Endothelial cell (in vitro differentiated cells): ENCODE results near the gene OLFM1. TPM values are rescaled to one million over a fixed set of nuclear protein-coding genes. Genes with fewer than 3 reads are reported as not detected.

Experiments
- DNase-seq: peaks from one replicate; pipeline ENCODE4 v3.0.0; 2021; ENCODE audit warnings: low spot score
- H3K27ac Mint-ChIP-seq: one replicate; pipeline ENCODE4 v1.8.0; 2021; ENCODE audit warnings: mixed read lengths, inconsistent platforms; ENCODE audit not compliant: unreplicated experiment
- H3K27me3 Mint-ChIP-seq: one replicate; pipeline ENCODE4 v1.8.0; 2021; ENCODE audit warnings: mild to moderate bottlenecking, moderate library complexity, mixed read lengths, inconsistent platforms; ENCODE audit not compliant: unreplicated experiment
- H3K36me3 Mint-ChIP-seq: one replicate; pipeline ENCODE4 v1.8.0; 2021; ENCODE audit warnings: mild to moderate bottlenecking, low read depth, mixed read lengths, inconsistent platforms; ENCODE audit not compliant: unreplicated experiment
- H3K4me1 Mint-ChIP-seq: one replicate; pipeline ENCODE4 v1.8.0; 2021; ENCODE audit warnings: mild to moderate bottlenecking, mixed read lengths, inconsistent platforms; ENCODE audit not compliant: unreplicated experiment
- H3K4me3 Mint-ChIP-seq: one replicate; pipeline ENCODE4 v1.8.0; 2021; ENCODE audit warnings: mild to moderate bottlenecking, mixed read lengths, inconsistent platforms; ENCODE audit not compliant: unreplicated experiment
- H3K9me3 Mint-ChIP-seq: one replicate; pipeline ENCODE4 v1.8.0; 2021; ENCODE audit warnings: mixed read lengths, inconsistent platforms; ENCODE audit not compliant: unreplicated experiment
- total RNA-seq: library from RNA; stranded (reverse); fragmentation: NEBNext Ultra II Directional; extraction: Animal tissue kit (Norgen Biotek cat#: 25700); gene quantifications from one replicate; pipeline ENCODE4 v1.2.1, GENCODE V29; 2021; ENCODE audit not compliant: unreplicated experiment
- TF ChIP-seq, protein P1 (sequence below): fragments of 200-600 bp; sonication (generic); IDR thresholded peaks from one replicate; pipeline ENCODE4 v1.5.0; 2021; ENCODE audit warnings: antibody characterized with exemption; ENCODE audit not compliant: unreplicated experiment

The OLFM1 gene
- total RNA-seq, 1 donor from 2014 or later, result 0.74 TPM

- no peaks in the 10 kb centered on the region for H3K9me3 Mint-ChIP-seq
- TF ChIP-seq, protein P1, sequence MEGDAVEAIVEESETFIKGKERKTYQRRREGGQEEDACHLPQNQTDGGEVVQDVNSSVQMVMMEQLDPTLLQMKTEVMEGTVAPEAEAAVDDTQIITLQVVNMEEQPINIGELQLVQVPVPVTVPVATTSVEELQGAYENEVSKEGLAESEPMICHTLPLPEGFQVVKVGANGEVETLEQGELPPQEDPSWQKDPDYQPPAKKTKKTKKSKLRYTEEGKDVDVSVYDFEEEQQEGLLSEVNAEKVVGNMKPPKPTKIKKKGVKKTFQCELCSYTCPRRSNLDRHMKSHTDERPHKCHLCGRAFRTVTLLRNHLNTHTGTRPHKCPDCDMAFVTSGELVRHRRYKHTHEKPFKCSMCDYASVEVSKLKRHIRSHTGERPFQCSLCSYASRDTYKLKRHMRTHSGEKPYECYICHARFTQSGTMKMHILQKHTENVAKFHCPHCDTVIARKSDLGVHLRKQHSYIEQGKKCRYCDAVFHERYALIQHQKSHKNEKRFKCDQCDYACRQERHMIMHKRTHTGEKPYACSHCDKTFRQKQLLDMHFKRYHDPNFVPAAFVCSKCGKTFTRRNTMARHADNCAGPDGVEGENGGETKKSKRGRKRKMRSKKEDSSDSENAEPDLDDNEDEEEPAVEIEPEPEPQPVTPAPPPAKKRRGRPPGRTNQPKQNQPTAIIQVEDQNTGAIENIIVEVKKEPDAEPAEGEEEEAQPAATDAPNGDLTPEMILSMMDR, result no peak
- no peak overlapping the region for H3K27ac Mint-ChIP-seq
- H3K27me3 Mint-ChIP-seq, result peaks cover 15% of the 10 kb centered on the region
- H3K4me1 Mint-ChIP-seq, result no peaks in the 10 kb centered on the region
- no peak overlapping the region for H3K4me3 Mint-ChIP-seq
- no peak for DNase-seq
- H3K36me3 Mint-ChIP-seq, result no peaks in the 10 kb centered on the region
Observed at GRCh38 chr9:135122316-135122715, 34.8 kb downstream of the OLFM1 start.

DNA sequence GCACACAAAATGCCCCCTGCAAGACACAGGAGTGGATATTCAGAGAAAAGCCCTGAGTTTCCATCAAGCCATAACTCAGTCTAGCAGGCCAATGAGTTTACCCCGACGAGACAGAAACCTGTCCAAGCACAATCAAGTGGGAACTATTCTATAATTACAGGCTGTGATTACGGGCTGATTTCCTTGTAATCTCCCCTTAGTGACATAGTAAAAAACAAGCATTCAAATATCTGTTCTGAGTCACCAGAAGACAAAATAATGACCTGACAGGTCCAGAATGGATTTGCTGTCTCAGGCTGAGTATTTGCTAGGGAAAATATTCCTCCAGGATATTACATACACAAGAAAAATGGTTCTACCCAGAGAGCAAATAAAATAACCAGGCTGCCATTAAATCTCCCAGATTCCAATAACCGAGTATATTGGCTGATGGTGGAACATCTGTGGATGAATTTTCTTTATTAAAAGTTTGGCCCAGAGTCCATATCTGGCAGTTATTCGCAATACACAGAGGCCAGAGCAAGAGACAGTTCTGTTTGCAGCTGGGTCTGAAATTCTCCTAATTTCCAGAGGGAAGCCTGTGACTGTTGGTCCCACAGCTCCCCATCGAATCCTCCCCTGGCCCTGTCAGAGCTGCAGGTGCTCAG is 35.8 kb downstream of the OLFM1 start:
- no peak overlapping the region for H3K4me3 Mint-ChIP-seq
- no peak overlapping the region for H3K27ac Mint-ChIP-seq
- H3K27me3 Mint-ChIP-seq, result peaks cover 17% of the 10 kb centered on the region
- TF ChIP-seq, protein P1, result no peak
- H3K4me1 Mint-ChIP-seq, result no peaks in the 10 kb centered on the region
- no peak for DNase-seq
- no peaks in the 10 kb centered on the region for H3K9me3 Mint-ChIP-seq
- H3K36me3 Mint-ChIP-seq, result no peaks in the 10 kb centered on the region

DNA sequence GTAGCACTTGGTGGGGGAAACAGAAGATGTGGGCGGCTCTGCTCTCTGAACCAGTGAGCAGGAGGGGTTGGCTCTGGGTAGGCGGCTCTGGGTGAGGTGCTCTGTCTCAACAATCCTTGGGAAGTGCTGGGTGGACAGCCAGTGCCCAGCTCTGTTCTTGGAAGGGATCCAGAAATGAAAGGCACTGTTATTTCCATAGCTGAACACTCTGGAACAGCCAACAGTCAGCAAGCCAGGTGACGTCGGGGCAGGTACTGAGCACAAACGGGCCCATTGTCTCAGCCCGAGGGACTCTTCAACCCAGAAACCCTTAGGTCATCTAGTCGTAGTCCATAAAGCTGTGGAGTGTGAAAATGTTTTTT is 36.3 kb downstream of the OLFM1 start:
- TF ChIP-seq, protein P1, result no peak
- H3K27ac Mint-ChIP-seq, result no peak overlapping the region
- peaks cover 17% of the 10 kb centered on the region for H3K27me3 Mint-ChIP-seq

DNA sequence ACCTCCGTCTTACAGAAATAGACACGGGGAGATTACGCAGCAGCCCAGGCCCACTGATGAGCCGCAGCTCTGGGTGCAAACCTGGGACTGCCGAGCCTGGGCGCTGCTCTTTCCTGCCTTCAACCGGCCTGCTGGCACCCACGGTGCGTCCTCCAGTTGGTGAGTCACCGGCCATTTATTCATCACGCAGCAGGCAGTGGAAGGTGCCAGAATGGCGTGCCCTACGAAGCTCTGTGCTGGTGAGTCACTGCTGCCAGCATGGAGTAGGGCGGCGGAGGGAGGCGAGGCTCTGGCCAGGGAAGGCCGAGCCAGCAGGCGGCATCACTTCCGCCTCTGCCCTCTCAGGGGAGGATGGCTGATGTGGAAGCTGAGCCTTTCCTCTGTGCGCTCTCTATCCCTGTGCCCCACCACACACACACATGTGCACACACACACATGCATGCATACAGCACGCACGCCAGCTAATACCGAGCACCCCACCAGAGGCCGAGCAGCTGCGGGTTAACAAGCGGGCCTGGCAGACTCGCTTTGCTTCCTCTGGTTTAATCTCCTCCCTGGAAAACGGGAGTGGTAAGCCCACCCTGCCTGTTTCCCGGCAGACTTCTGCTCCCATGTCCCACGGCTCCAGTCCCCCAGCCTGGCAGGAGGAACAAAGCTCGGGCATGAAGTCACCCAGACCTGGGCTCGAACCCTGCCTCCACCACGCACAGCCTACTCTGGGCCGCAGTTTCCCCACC is 39.2 kb downstream of the OLFM1 start:
- H3K27me3 Mint-ChIP-seq, result peaks cover 14% of the 10 kb centered on the region
- no peak for DNase-seq
- no peaks in the 10 kb centered on the region for H3K4me1 Mint-ChIP-seq
- no peaks in the 10 kb centered on the region for H3K36me3 Mint-ChIP-seq
- no peak overlapping the region for H3K4me3 Mint-ChIP-seq
- H3K27ac Mint-ChIP-seq, result no peak overlapping the region
- TF ChIP-seq, protein P1, result no peak
- no peaks in the 10 kb centered on the region for H3K9me3 Mint-ChIP-seq

More for the DNA sequence above, 36.3 kb downstream of the OLFM1 start:
- H3K4me3 Mint-ChIP-seq, result no peak overlapping the region
- no peaks in the 10 kb centered on the region for H3K4me1 Mint-ChIP-seq
- no peaks in the 10 kb centered on the region for H3K9me3 Mint-ChIP-seq
- DNase-seq, result no peak
- no peaks in the 10 kb centered on the region for H3K36me3 Mint-ChIP-seq
